Lung (tissue), 12 donors: Measurements from ENCODE around the gene RBM28. TPM values are rescaled to one million over a fixed set of nuclear protein-coding genes. Genes with fewer than 3 reads are reported as not detected.
A peak's percentile ranks its signal among the peaks of the same experiment; 100 is the strongest.

Experiments used
- ATAC-seq: fragments of 200-7000 bp; cut with Tn5 transposase; one replicate; pipeline ENCODE4 v1.9.1; 2020; ENCODE audit warnings: moderate number of reproducible peaks; ENCODE audit not compliant: insufficient read depth, low FRiP score
- DNase-seq, 3 donors: peaks; one replicate each; pipeline ENCODE4 v3.0.0-alpha.2; 2013 to 2017
- H3K27ac ChIP-seq, 2 donors: one replicate each; pipeline ENCODE4 v1.5.1; 2013; ENCODE audit warnings: mild to moderate bottlenecking in 2 of 2, moderate library complexity in 2 of 2, control low read depth in 1 of 2, inconsistent platforms in 1 of 2, low read depth in 1 of 2, low read length in 1 of 2
- H3K27me3 ChIP-seq, 3 donors: one replicate each; pipeline ENCODE4 v1.5.1; 2013; ENCODE audit warnings: low read length in 2 of 3; ENCODE audit not compliant: control insufficient read depth in 3 of 3, insufficient read depth in 3 of 3
- H3K36me3 ChIP-seq, 4 donors: one replicate each; pipeline ENCODE4 v1.5.1; 2013; ENCODE audit warnings: low read length in 4 of 4, mild to moderate bottlenecking in 1 of 4, moderate library complexity in 1 of 4; ENCODE audit not compliant: control insufficient read depth in 4 of 4, insufficient read depth in 4 of 4
- H3K4me1 ChIP-seq, 5 donors: one replicate each; pipeline ENCODE4 v1.5.1; 2013; ENCODE audit warnings: low read length in 5 of 5, mild to moderate bottlenecking in 2 of 5, moderate library complexity in 1 of 5; ENCODE audit not compliant: control insufficient read depth in 5 of 5, insufficient read depth in 5 of 5
- H3K4me3 ChIP-seq: one replicate; pipeline ENCODE4 v1.5.1; 2013; ENCODE audit warnings: mild to moderate bottlenecking, control low read depth, moderate library complexity
- H3K9ac ChIP-seq, 2 donors: one replicate each; pipeline ENCODE4 v1.5.1; 2013; ENCODE audit warnings: low read length in 2 of 2, control low read depth in 1 of 2; ENCODE audit not compliant: insufficient read depth in 1 of 2
- H3K9me3 ChIP-seq, 4 donors: one replicate each; pipeline ENCODE4 v1.5.1; 2013; ENCODE audit warnings: low read length in 3 of 4, mild to moderate bottlenecking in 1 of 4, moderate library complexity in 1 of 4; ENCODE audit not compliant: control insufficient read depth in 4 of 4, insufficient read depth in 3 of 4
- CTCF ChIP-seq: IDR thresholded peaks from 2 replicates; pipeline ENCODE4 v1.5.1; 2012; ENCODE audit warnings: mild to moderate bottlenecking; ENCODE audit errors: control extremely low read depth, extremely low read depth
- WGBS, 2 donors: extraction: QIAGEN DNeasy Blood & Tissue Kit; methylation state at CpG; one replicate each; pipeline ENCODE4 v1.1.7; 2013; 5-methylcytosine and 5-hydroxymethylcytosine counted together
- polyA plus RNA-seq, 2 donors: library from polyadenylated mRNA; stranded (reverse); fragments of 200-250 nt; gene quantifications; one replicate each; pipeline ENCODE4 v1.2.1, GENCODE V29; 2013
- total RNA-seq, 2 donors: library from RNA; depleted of rRNA in 1 of 2; stranded (reverse); fragments of >200 nt in 1 of 2; gene quantifications; one replicate each; pipeline ENCODE4 v1.2.1, GENCODE V29; 2014 to 2021
- donor health status: control.
- donor health status: control.
- donor health status: Bipolar disorder and iron deficiency.
- donor health status: healthy.
- donor health status: DM: yes; HTN: yes; CAD: no.

Gene RBM28
- total and polyA plus RNA-seq, 4 donors = 18.8 to 44.7 (median 27.2) TPM

GRCh38 chr7:128353610-128354009 lies 9.9 kb upstream of the RBM28 start:
- Histone ChIP-seq H3K4me1 (peaks cover 3 to 9% (median 5%) of the 10 kb centered on the region in 5 donors), H3K4me3 (no peak overlapping the region), H3K36me3 (no peaks in the 10 kb centered on the region), H3K27me3 (peaks cover 4 to 28% (median 16%) of the 10 kb centered on the region in 3 donors), H3K9ac (no peak overlapping the region), H3K27ac (no peak overlapping the region), H3K9me3 (no peaks in the 10 kb centered on the region)
- WGBS, 2 donors = 89 to 93% methylated on average over 1 of the region's 1 CpG
- DNase-seq = no peak
- TF ChIP-seq CTCF = no peak
- no peak for ATAC-seq

- peaks cover 3 to 9% (median 5%) of the 10 kb centered on the region in 5 donors for H3K4me1 ChIP-seq
- peaks cover 4 to 28% (median 16%) of the 10 kb centered on the region in 3 donors for H3K27me3 ChIP-seq
- DNase-seq (no peak), ATAC-seq (no peak)
- TF ChIP-seq CTCF = no peak
- WGBS, 2 donors = 75 to 86% methylated on average over 3 of the region's 3 CpGs
- H3K9ac ChIP-seq = no peak overlapping the region
- H3K9me3 ChIP-seq = no peaks in the 10 kb centered on the region
- no peaks in the 10 kb centered on the region for H3K36me3 ChIP-seq
- no peak overlapping the region for H3K4me3 ChIP-seq
- no peak overlapping the region for H3K27ac ChIP-seq
These were observed 9.5 kb upstream of the RBM28 start for GRCh38 chr7:128353189-128353588.

- TF ChIP-seq CTCF = no peak
- DNase-seq (no peak), ATAC-seq (no peak)
- peaks cover 3 to 9% (median 5%) of the 10 kb centered on the region in 5 donors for H3K4me1 ChIP-seq
- no peak overlapping the region for H3K4me3 ChIP-seq
- WGBS, 2 donors = 70% methylated on average over 8 of the region's 8 CpGs
- no peak overlapping the region for H3K27ac ChIP-seq
- H3K36me3 ChIP-seq = no peaks in the 10 kb centered on the region
- no peaks in the 10 kb centered on the region for H3K9me3 ChIP-seq
- no peak overlapping the region for H3K9ac ChIP-seq
- peaks cover 4 to 28% (median 16%) of the 10 kb centered on the region in 3 donors for H3K27me3 ChIP-seq
These were observed 8.9 kb upstream of the RBM28 start for GRCh38 chr7:128352636-128353035.

DNA sequence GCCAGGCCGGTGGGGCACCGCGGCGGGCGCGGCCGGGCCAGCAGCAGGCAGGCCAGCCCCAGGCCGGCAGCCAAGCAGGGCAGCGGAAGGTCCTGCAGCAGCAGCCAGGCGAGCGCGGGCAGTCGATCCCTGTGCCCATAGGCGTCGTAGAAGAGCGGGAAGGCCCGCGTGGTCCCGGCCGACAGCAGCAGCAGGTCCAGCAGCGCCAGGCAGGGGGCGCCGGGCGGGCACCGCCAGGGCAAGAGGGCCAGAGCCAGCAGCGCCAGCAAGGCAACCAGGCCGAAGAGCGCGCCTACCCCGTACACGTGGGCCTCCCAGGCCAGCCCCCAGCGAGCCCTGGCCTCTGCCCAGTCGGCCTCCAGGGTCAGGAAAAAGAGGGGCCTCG lies 8.4 kb upstream of the RBM28 start:
- H3K9ac ChIP-seq = no peak overlapping the region
- ATAC-seq (no peak), DNase-seq (peak; percentile 50 to 72 (median 55))
- H3K4me3 ChIP-seq = no peak overlapping the region
- peaks cover 4 to 28% (median 16%) of the 10 kb centered on the region in 3 donors for H3K27me3 ChIP-seq
- no peak overlapping the region for H3K27ac ChIP-seq
- peaks cover 3 to 9% (median 5%) of the 10 kb centered on the region in 5 donors for H3K4me1 ChIP-seq
- H3K9me3 ChIP-seq = no peaks in the 10 kb centered on the region
- H3K36me3 ChIP-seq = no peaks in the 10 kb centered on the region
- 9 to 15% methylated on average over 25 to 34 of the region's 34 CpGs for WGBS, 2 donors
- TF ChIP-seq CTCF = peak; percentile 33
